GM12878 (cell line): ENCODE measurements around the gene KRTAP19-1. TPM values are rescaled to one million over a fixed set of nuclear protein-coding genes. Genes with fewer than 3 reads are reported as not detected.

Experiments used
- ATAC-seq: fragments of 200-7000 bp; cut with Tn5 transposase; 3 replicates; pipeline ENCODE4 v1.9.1; 2020; ENCODE audit warnings: mild to moderate bottlenecking, moderate library complexity
- BruUV-seq: library from RNA; stranded (reverse); fragments of 400-500 nt; replicated peaks from 2 replicates; lab custom pipeline; 2021; lab: Mats Ljungman, UMichigan
- CTCF ChIA-PET: fragments of 300-600 bp; sonication (Branson Sonifier 250); formaldehyde crosslinking; extraction: SDS; loops from one replicate; lab custom pipeline; 2021; ENCODE audit warnings: inconsistent platforms; lab: Yijun Ruan, JAX
- POLR2A ChIA-PET: fragments of 350-600 bp; formaldehyde crosslinking; extraction: SDS; loops from one replicate; lab custom pipeline; 2021; ENCODE audit warnings: inconsistent platforms; lab: Charles Lee
- RAD21 ChIA-PET: fragments of 300-600 bp; sonication (Branson Sonifier 250); formaldehyde crosslinking; loops from one replicate; lab custom pipeline; 2023; ENCODE audit warnings: antibody characterized with exemption; ENCODE audit not compliant: unreplicated experiment; lab: Charles Lee
- SMC1A ChIA-PET: fragments of 300-600 bp; sonication (Branson Sonifier 250); formaldehyde crosslinking; loops from one replicate; lab custom pipeline; 2023; ENCODE audit not compliant: unreplicated experiment, uncharacterized antibody; lab: Charles Lee
- DNase-seq: peaks from one replicate; pipeline ENCODE4 v3.0.0-alpha.2; 2011; ENCODE audit warnings: low read depth, low spot score
- FAIRE-seq: peaks from 3 replicates; lab custom pipeline; 2011; peaks lifted over from hg19 to GRCh38; lab: Jason Lieb, UNC
- H2AFZ ChIP-seq: 2 replicates; pipeline ENCODE4 v1.6.0; 2011; ENCODE audit warnings: low read depth, low read length, control low read depth; ENCODE audit not compliant: control insufficient read depth
- H3K27ac ChIP-seq: 2 replicates; pipeline ENCODE4 v1.5.1; 2011; ENCODE audit warnings: control low read depth; ENCODE audit not compliant: control insufficient read depth, insufficient read depth
- H3K27me3 ChIP-seq, 2 experiments: replicated peaks in 1 of 2; 2 replicates each; pipeline versions ENCODE4 v1.6.0 to v1.6.1; 2011; ENCODE audit warnings: low read length in 1 of 2; ENCODE audit not compliant: control insufficient read depth in 2 of 2, insufficient read depth in 2 of 2
- H3K36me3 ChIP-seq, 2 experiments: 2 replicates each; pipeline ENCODE4 v1.5.1; 2011; ENCODE audit warnings: low read length in 1 of 2; ENCODE audit not compliant: control insufficient read depth in 2 of 2, insufficient read depth in 2 of 2
- H3K4me1 ChIP-seq: 2 replicates; pipeline ENCODE4 v1.6.1; 2011; ENCODE audit warnings: mild to moderate bottlenecking, low read length, moderate library complexity, mixed read lengths; ENCODE audit not compliant: control insufficient read depth, insufficient read depth
- H3K4me2 ChIP-seq: 2 replicates; pipeline ENCODE4 v1.6.0; 2011; ENCODE audit warnings: control low read depth; ENCODE audit not compliant: control insufficient read depth, insufficient read depth
- H3K4me3 ChIP-seq: fragments of 200-600 bp; sonication (generic); 2 replicates; pipeline ENCODE4 v1.5.1; 2016
- H3K79me2 ChIP-seq: 2 replicates; pipeline ENCODE4 v1.6.0; 2011; ENCODE audit warnings: low read length; ENCODE audit not compliant: control insufficient read depth, insufficient read depth
- H3K9ac ChIP-seq: 2 replicates; pipeline ENCODE4 v1.8.0; 2011; ENCODE audit warnings: low read length, control low read depth, mixed read lengths; ENCODE audit not compliant: control insufficient read depth, insufficient read depth
- H3K9me3 ChIP-seq: replicated peaks from 3 replicates; pipeline ENCODE4 v1.5.1; 2011; ENCODE audit warnings: mild to moderate bottlenecking, low read length; ENCODE audit not compliant: control insufficient read depth, insufficient read depth
- H4K20me1 ChIP-seq: 2 replicates; pipeline ENCODE4 v1.6.0; 2011; ENCODE audit not compliant: control insufficient read depth, insufficient read depth
- CHD4 ChIP-seq: fragments of 200-600 bp; sonication (generic); IDR thresholded peaks from 2 replicates; pipeline ENCODE4 v1.6.1; 2016; ENCODE audit warnings: mild to moderate bottlenecking
- CREM ChIP-seq: IDR thresholded peaks from 2 replicates; pipeline ENCODE4 v1.6.1; 2014; ENCODE audit warnings: antibody characterized with exemption, low read depth
- FOXM1 ChIP-seq: IDR thresholded peaks from 2 replicates; pipeline ENCODE4 v1.6.1; 2012; ENCODE audit warnings: low read depth, mild to moderate bottlenecking, inconsistent platforms, low read length, moderate library complexity
- HDAC6 ChIP-seq: fragments of 200-600 bp; sonication (generic); IDR thresholded peaks from one replicate; pipeline ENCODE4 v1.8.0; 2017; ENCODE audit warnings: antibody characterized with exemption; ENCODE audit not compliant: unreplicated experiment
- LARP7 ChIP-seq: fragments of 450-650 bp; IDR thresholded peaks from 2 replicates; pipeline ENCODE4 v1.6.1; 2017; ENCODE audit warnings: mild to moderate bottlenecking
- SMARCA5 ChIP-seq: fragments of 450-650 bp; IDR thresholded peaks from 2 replicates; pipeline ENCODE4 v1.6.1; 2017; ENCODE audit warnings: mild to moderate bottlenecking
- SMC3 ChIP-seq: IDR thresholded peaks from 2 replicates; pipeline ENCODE4 v1.6.1; 2011; ENCODE audit warnings: low read length, improper control_type of control experiment, borderline replicate concordance
- SPI1 ChIP-seq: IDR thresholded peaks from 2 replicates; pipeline ENCODE4 v1.6.1; 2011; ENCODE audit warnings: low read depth, mild to moderate bottlenecking, low read length, moderate library complexity, borderline replicate concordance; ENCODE audit not compliant: insufficient read depth
- STAT3 ChIP-seq: IDR thresholded peaks from 2 replicates; pipeline ENCODE4 v1.6.1; 2011; ENCODE audit warnings: low read depth, low read length, improper control_type of control experiment
- TAF1 ChIP-seq: IDR thresholded peaks from 2 replicates; pipeline ENCODE4 v1.6.1; 2011; ENCODE audit warnings: mild to moderate bottlenecking, low read depth, low read length, borderline replicate concordance
- YBX1 ChIP-seq: fragments of 450-650 bp; IDR thresholded peaks from 2 replicates; pipeline ENCODE4 v1.6.1; 2016; ENCODE audit warnings: antibody characterized with exemption
- ZNF217 ChIP-seq: fragments of 450-650 bp; IDR thresholded peaks from 2 replicates; pipeline ENCODE4 v1.6.1; 2017; ENCODE audit warnings: antibody characterized with exemption, mild to moderate bottlenecking
- WGBS: methylation state at CpG from one replicate; pipeline ENCODE4 v1.1.6; 2016; ENCODE audit warnings: low lambda C conversion rate; ENCODE audit not compliant: insufficient replicate concordance, insufficient coverage; ENCODE audit errors: missing lambda C conversion rate; 5-methylcytosine and 5-hydroxymethylcytosine counted together
- in situ Hi-C: fragments of 300-500 bp; cut with MboI; formaldehyde crosslinking; loops from 9 replicates; pipeline ENCODE4 v1.14.3; 2018; ENCODE audit warnings: mixed read lengths
- intact Hi-C: fragments of 100-400 bp; cut with micrococcal nuclease; formaldehyde crosslinking; loops from one replicate; pipeline ENCODE4 v1.14.2; 2022; ENCODE audit not compliant: unreplicated experiment
- polyA plus RNA-seq, 11 experiments: library from polyadenylated mRNA; depleted of rRNA in 4 of 11; unstranded in 6 of 11; stranded (reverse) in 5 of 11; fragments of >200 nt; fragmentation: Nextera tagmentation in 4 of 11; fragmentation: Illumina TruSeq in 1 of 11; extraction: Ambion mirVana in 4 of 11; extraction: Trizol in 1 of 11; gene quantifications; 1 replicate in 1 of 11; 2 replicates in 10 of 11; pipeline versions ENCODE4 v1.2.1 to v1.2.3, GENCODE V29; 2011 to 2016; ENCODE audit warnings: inconsistent platforms in 2 of 11, missing spikeins in 2 of 11, low read depth in 1 of 11
- total RNA-seq, 4 experiments: library from RNA; depleted of rRNA in 3 of 4; stranded (reverse); fragments of >200 nt in 3 of 4; fragmentation: Illumina TruSeq in 1 of 4; extraction: Trizol in 1 of 4; gene quantifications; 2 replicates each; pipeline versions ENCODE4 v1.2.1 to v1.2.3, GENCODE V29; 2013 to 2021
- TF ChIP-seq, protein P1 (sequence below): IDR thresholded peaks from 2 replicates; pipeline ENCODE4 v1.6.1; 2011; ENCODE audit warnings: low read depth, mild to moderate bottlenecking, low read length, moderate library complexity, borderline replicate concordance; ENCODE audit errors: extremely low read depth
- TF ChIP-seq, protein P2 (sequence below): IDR thresholded peaks from 2 replicates; pipeline ENCODE4 v1.6.1; 2011; ENCODE audit warnings: borderline replicate concordance, low read depth, mild to moderate bottlenecking, moderate library complexity, low read length; ENCODE audit not compliant: insufficient read depth, poor library complexity, severe bottlenecking
- TF ChIP-seq, protein P3 (sequence below): fragments of 450-650 bp; formaldehyde crosslinking; IDR thresholded peaks from 2 replicates; pipeline ENCODE4 v1.5.0; 2022; ENCODE audit warnings: mild to moderate bottlenecking, missing genetic modification characterization
- TF ChIP-seq, protein P4 (sequence below): fragments of 450-650 bp; IDR thresholded peaks from 2 replicates; pipeline ENCODE4 v1.6.1; 2016; ENCODE audit warnings: mild to moderate bottlenecking
- TF ChIP-seq, protein P5 (sequence below): fragments of 450-650 bp; IDR thresholded peaks from 2 replicates; pipeline ENCODE4 v1.6.1; 2017; ENCODE audit warnings: borderline replicate concordance

Gene KRTAP19-1
- total and polyA plus RNA-seq, 10 of the 15 experiments (the other 5 are each of a cell fraction or from before 2014, with no cell fraction given) = not detected

DNA sequence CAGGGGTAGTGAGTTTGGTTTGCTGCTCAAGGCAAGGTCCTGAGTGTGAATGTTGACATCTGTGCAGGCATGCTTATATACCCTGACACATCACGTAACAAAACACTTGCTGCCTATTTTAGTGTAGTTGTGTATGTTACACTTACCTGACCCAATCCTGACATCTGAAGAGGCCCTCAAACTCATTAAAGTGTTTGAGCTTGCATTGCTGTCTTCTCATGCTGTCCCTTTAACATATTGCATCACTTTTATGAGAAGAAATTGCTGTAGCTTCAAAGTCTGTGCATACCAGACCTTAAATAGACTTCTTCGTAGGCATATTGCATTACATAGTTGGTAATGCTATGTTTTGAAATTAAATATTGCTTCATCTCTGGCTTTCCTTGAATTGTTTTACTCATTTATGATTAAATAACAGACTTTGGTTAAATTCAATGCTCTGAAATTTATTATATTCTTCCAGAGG lies 11.8 kb upstream of the KRTAP19-1 start, which contains the start of gene KRTAP19-3 (continued):
- no peak for TF ChIP-seq FOXM1
- TF ChIP-seq, protein P1, sequence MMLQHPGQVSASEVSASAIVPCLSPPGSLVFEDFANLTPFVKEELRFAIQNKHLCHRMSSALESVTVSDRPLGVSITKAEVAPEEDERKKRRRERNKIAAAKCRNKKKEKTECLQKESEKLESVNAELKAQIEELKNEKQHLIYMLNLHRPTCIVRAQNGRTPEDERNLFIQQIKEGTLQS = no peak
- no peak for TF ChIP-seq STAT3

DNA sequence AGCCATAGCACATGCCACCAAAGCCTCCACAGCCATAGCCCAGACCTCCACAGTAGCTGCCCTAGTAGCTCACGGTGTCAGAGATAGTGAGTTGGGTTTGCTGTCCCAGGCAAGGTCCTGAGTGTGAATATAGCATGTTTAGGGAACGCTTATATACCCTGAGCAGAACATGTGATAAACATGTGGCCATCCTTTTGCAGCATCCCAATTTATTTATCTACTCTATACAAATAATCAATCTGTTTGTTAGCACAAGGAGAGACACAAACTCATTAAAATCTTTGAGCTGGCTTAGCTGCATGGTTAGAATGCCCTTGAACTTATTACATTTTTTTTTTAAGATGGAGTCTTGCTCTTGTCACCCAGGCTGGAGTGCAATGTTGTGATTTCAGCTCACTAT lies 7.2 kb upstream of the KRTAP19-1 start, which contains the start of gene KRTAP19-2:
Gene KRTAP19-2, minus strand, starts transcription at position 101 of the 400 bp plus-strand sequence. Its CDS starts 88 bp downstream, at position 13.
- Histone ChIP-seq H3K4me1 (no peaks in the 10 kb centered on the region), H4K20me1 (no peaks in the 10 kb centered on the region), H3K27ac (no peak within 1 kb of the TSS), H3K9ac (no peak within 1 kb of the TSS), H2AFZ (no peak within 1 kb of the TSS), H3K4me2 (no peak within 1 kb of the TSS), H3K79me2 (no peaks in the 10 kb centered on the region), H3K4me3 (no peak within 1 kb of the TSS), H3K36me3 (no peaks in the 10 kb centered on the region), H3K27me3 (no peaks in the 10 kb centered on the region), H3K9me3 (no peaks in the 10 kb centered on the region; the same call in 2 of the 3 replicates)
- RAD21 ChIA-PET = no interaction called here
- DNase-seq (no peak), ATAC-seq (no peak), FAIRE-seq (no peak)
- no TSS peak for BruUV-seq
- WGBS = 16% methylated on average over 2 of the region's 2 CpGs
- intact Hi-C loops (no loop called here), in situ Hi-C loops (no loop called here)
- POLR2A ChIA-PET = no interaction called here
- CTCF ChIA-PET = no interaction called here
- SMC1A ChIA-PET = no interaction called here
- TF ChIP-seq ZNF217 (no peak), SMC3 (no peak), TAF1 (no peak), YBX1 (no peak), HDAC6 (no peak), SMARCA5 (no peak), CREM (no peak), LARP7 (no peak), SPI1 (no peak), CHD4 (no peak), FOXM1 (no peak)
- TF ChIP-seq, protein P2, sequence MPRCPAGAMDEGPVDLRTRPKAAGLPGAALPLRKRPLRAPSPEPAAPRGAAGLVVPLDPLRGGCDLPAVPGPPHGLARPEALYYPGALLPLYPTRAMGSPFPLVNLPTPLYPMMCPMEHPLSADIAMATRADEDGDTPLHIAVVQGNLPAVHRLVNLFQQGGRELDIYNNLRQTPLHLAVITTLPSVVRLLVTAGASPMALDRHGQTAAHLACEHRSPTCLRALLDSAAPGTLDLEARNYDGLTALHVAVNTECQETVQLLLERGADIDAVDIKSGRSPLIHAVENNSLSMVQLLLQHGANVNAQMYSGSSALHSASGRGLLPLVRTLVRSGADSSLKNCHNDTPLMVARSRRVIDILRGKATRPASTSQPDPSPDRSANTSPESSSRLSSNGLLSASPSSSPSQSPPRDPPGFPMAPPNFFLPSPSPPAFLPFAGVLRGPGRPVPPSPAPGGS = no peak
- TF ChIP-seq, protein P3, sequence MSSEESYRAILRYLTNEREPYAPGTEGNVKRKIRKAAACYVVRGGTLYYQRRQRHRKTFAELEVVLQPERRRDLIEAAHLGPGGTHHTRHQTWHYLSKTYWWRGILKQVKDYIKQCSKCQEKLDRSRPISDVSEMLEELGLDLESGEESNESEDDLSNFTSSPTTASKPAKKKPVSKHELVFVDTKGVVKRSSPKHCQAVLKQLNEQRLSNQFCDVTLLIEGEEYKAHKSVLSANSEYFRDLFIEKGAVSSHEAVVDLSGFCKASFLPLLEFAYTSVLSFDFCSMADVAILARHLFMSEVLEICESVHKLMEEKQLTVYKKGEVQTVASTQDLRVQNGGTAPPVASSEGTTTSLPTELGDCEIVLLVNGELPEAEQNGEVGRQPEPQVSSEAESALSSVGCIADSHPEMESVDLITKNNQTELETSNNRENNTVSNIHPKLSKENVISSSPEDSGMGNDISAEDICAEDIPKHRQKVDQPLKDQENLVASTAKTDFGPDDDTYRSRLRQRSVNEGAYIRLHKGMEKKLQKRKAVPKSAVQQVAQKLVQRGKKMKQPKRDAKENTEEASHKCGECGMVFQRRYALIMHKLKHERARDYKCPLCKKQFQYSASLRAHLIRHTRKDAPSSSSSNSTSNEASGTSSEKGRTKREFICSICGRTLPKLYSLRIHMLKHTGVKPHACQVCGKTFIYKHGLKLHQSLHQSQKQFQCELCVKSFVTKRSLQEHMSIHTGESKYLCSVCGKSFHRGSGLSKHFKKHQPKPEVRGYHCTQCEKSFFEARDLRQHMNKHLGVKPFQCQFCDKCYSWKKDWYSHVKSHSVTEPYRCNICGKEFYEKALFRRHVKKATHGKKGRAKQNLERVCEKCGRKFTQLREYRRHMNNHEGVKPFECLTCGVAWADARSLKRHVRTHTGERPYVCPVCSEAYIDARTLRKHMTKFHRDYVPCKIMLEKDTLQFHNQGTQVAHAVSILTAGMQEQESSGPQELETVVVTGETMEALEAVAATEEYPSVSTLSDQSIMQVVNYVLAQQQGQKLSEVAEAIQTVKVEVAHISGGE (CRISPR knock-in tag) = no peak
- TF ChIP-seq, protein P4, sequence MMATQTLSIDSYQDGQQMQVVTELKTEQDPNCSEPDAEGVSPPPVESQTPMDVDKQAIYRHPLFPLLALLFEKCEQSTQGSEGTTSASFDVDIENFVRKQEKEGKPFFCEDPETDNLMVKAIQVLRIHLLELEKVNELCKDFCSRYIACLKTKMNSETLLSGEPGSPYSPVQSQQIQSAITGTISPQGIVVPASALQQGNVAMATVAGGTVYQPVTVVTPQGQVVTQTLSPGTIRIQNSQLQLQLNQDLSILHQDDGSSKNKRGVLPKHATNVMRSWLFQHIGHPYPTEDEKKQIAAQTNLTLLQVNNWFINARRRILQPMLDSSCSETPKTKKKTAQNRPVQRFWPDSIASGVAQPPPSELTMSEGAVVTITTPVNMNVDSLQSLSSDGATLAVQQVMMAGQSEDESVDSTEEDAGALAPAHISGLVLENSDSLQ = no peak
- TF ChIP-seq, protein P5, sequence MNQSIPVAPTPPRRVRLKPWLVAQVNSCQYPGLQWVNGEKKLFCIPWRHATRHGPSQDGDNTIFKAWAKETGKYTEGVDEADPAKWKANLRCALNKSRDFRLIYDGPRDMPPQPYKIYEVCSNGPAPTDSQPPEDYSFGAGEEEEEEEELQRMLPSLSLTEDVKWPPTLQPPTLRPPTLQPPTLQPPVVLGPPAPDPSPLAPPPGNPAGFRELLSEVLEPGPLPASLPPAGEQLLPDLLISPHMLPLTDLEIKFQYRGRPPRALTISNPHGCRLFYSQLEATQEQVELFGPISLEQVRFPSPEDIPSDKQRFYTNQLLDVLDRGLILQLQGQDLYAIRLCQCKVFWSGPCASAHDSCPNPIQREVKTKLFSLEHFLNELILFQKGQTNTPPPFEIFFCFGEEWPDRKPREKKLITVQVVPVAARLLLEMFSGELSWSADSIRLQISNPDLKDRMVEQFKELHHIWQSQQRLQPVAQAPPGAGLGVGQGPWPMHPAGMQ = no peak
